Activated CD4-positive, alpha-beta T cell treated with anti-CD3 and anti-CD28 coated beads, Interleukin-10, Interleukin-2, amounts not matched to agents 100 ng/mL and 50 ng/mL, durations not matched to agents 16 hours and 8 hours (primary cell): ENCODE data around the gene KCNQ2.

ENCODE experiments used
- DNase-seq: peaks from one replicate; pipeline ENCODE4 v3.0.0-alpha.2; 2020

Gene KCNQ2

GRCh38 chr20:63452341-63452740 lies 20.1 kb downstream of the KCNQ2 start:
- DNase-seq = no peak

GRCh38 chr20:63451821-63452220 lies 20.6 kb downstream of the KCNQ2 start:
- DNase-seq = no peak

- no peak for DNase-seq
Measured at GRCh38 chr20:63449796-63450730, 22.4 kb downstream of the KCNQ2 start.

GRCh38 chr20:63449025-63449424 lies 23.4 kb downstream of the KCNQ2 start:
- no peak for DNase-seq

GRCh38 chr20:63448031-63448430 lies 24.4 kb downstream of the KCNQ2 start:
- DNase-seq = no peak

- DNase-seq = no peak
Measured at GRCh38 chr20:63447320-63447719, 25.1 kb downstream of the KCNQ2 start.

GRCh38 chr20:63446216-63447024 lies 26.0 kb downstream of the KCNQ2 start:
- DNase-seq = no peak

GRCh38 chr20:63445075-63445734 lies 27.2 kb downstream of the KCNQ2 start:
- DNase-seq = no peak

- DNase-seq = no peak
Measured at GRCh38 chr20:63444548-63444947, 27.9 kb downstream of the KCNQ2 start.

GRCh38 chr20:63443606-63444395 lies 28.7 kb downstream of the KCNQ2 start:
- DNase-seq = no peak

GRCh38 chr20:63442100-63442493 lies 30.4 kb downstream of the KCNQ2 start:
- DNase-seq = peak; percentile 37

GRCh38 chr20:63441136-63442099 lies 31.0 kb downstream of the KCNQ2 start:
- no peak for DNase-seq

GRCh38 chr20:63440366-63440955 lies 32.0 kb downstream of the KCNQ2 start:
- DNase-seq = no peak

GRCh38 chr20:63439866-63440265 lies 32.6 kb downstream of the KCNQ2 start:
- no peak for DNase-seq

GRCh38 chr20:63438121-63438520 lies 34.3 kb downstream of the KCNQ2 start:
- no peak for DNase-seq

- no peak for DNase-seq
Measured at GRCh38 chr20:63435552-63435951, 36.9 kb downstream of the KCNQ2 start.

- peak; percentile 81 for DNase-seq
Measured at GRCh38 chr20:63434599-63435378, 37.7 kb downstream of the KCNQ2 start.

GRCh38 chr20:63433756-63434531 lies 38.5 kb downstream of the KCNQ2 start:
- DNase-seq = no peak

GRCh38 chr20:63433351-63433750 lies 39.1 kb downstream of the KCNQ2 start:
- DNase-seq = no peak
